Progenitor cell of endocrine pancreas (in vitro differentiated cells): Measurements from ENCODE around the gene GPR42. TPM values are rescaled to one million over a fixed set of nuclear protein-coding genes. Genes with fewer than 3 reads are reported as not detected.

Experiments
- DNase-seq: peaks from one replicate; pipeline ENCODE4 v3.0.0; 2021; ENCODE audit warnings: low spot score; ENCODE audit not compliant: unreplicated experiment
- H3K27ac Mint-ChIP-seq: 2 replicates; pipeline ENCODE4 v1.8.0; 2021; ENCODE audit warnings: mild to moderate bottlenecking, moderate library complexity, mixed read lengths
- H3K27me3 Mint-ChIP-seq: 2 replicates; pipeline ENCODE4 v1.8.0; 2021; ENCODE audit warnings: mixed read lengths
- H3K36me3 Mint-ChIP-seq: 2 replicates; pipeline ENCODE4 v1.8.0; 2022; ENCODE audit warnings: mixed read lengths; ENCODE audit not compliant: insufficient read depth
- H3K4me1 Mint-ChIP-seq: 2 replicates; pipeline ENCODE4 v1.8.0; 2021; ENCODE audit warnings: low read depth, mixed read lengths
- H3K4me3 Mint-ChIP-seq: 2 replicates; pipeline ENCODE4 v1.8.0; 2021; ENCODE audit warnings: low read depth, mild to moderate bottlenecking, moderate library complexity, mixed read lengths
- H3K9me3 Mint-ChIP-seq: 2 replicates; pipeline ENCODE4 v1.8.0; 2021; ENCODE audit warnings: low read depth, mixed read lengths
- total RNA-seq: library from RNA; stranded (reverse); gene quantifications from 2 replicates; pipeline ENCODE4 v1.2.1, GENCODE V29; 2021
- TF ChIP-seq, protein P1 (sequence below): fragments of 200-600 bp; sonication (generic); IDR thresholded peaks from one replicate; pipeline ENCODE4 v1.5.0; 2021; ENCODE audit warnings: antibody characterized with exemption, mild to moderate bottlenecking; ENCODE audit not compliant: unreplicated experiment

GPR42 gene
- total RNA-seq, 1 donor from 2014 or later: not detected

GRCh38 chr19:35336166-35336955 is 34.5 kb upstream of the GPR42 start:
- H3K27ac Mint-ChIP-seq: no peak overlapping the region

GRCh38 chr19:35337097-35337983 is 33.5 kb upstream of the GPR42 start:
- Mint-ChIP-seq H3K9me3 (no peaks in the 10 kb centered on the region), H3K4me3 (no peak overlapping the region), H3K4me1 (no peaks in the 10 kb centered on the region), H3K36me3 (no peaks in the 10 kb centered on the region), H3K27me3 (peaks cover 1% of the 10 kb centered on the region), H3K27ac (no peak overlapping the region)
- TF ChIP-seq, protein P1, sequence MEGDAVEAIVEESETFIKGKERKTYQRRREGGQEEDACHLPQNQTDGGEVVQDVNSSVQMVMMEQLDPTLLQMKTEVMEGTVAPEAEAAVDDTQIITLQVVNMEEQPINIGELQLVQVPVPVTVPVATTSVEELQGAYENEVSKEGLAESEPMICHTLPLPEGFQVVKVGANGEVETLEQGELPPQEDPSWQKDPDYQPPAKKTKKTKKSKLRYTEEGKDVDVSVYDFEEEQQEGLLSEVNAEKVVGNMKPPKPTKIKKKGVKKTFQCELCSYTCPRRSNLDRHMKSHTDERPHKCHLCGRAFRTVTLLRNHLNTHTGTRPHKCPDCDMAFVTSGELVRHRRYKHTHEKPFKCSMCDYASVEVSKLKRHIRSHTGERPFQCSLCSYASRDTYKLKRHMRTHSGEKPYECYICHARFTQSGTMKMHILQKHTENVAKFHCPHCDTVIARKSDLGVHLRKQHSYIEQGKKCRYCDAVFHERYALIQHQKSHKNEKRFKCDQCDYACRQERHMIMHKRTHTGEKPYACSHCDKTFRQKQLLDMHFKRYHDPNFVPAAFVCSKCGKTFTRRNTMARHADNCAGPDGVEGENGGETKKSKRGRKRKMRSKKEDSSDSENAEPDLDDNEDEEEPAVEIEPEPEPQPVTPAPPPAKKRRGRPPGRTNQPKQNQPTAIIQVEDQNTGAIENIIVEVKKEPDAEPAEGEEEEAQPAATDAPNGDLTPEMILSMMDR: no peak
- no peak for DNase-seq

More at GRCh38 chr19:35336166-35336955, 34.5 kb upstream of the GPR42 start:
- DNase-seq: no peak
- no peaks in the 10 kb centered on the region for H3K4me1 Mint-ChIP-seq
- H3K27me3 Mint-ChIP-seq: no peaks in the 10 kb centered on the region
- no peaks in the 10 kb centered on the region for H3K36me3 Mint-ChIP-seq
- no peaks in the 10 kb centered on the region for H3K9me3 Mint-ChIP-seq
- TF ChIP-seq, protein P1: no peak
- no peak overlapping the region for H3K4me3 Mint-ChIP-seq

- DNase-seq: no peak
- no peaks in the 10 kb centered on the region for H3K4me1 Mint-ChIP-seq
- no peak overlapping the region for H3K4me3 Mint-ChIP-seq
- no peaks in the 10 kb centered on the region for H3K36me3 Mint-ChIP-seq
- no peak overlapping the region for H3K27ac Mint-ChIP-seq
- H3K27me3 Mint-ChIP-seq: peaks cover 4% of the 10 kb centered on the region
- TF ChIP-seq, protein P1: no peak
- no peaks in the 10 kb centered on the region for H3K9me3 Mint-ChIP-seq
Observed at GRCh38 chr19:35337984-35338296, 32.9 kb upstream of the GPR42 start.

- H3K36me3 Mint-ChIP-seq: no peaks in the 10 kb centered on the region
- H3K27me3 Mint-ChIP-seq: peaks cover 7% of the 10 kb centered on the region
- H3K4me3 Mint-ChIP-seq: no peak overlapping the region
- H3K27ac Mint-ChIP-seq: no peak overlapping the region
- DNase-seq: no peak
- H3K9me3 Mint-ChIP-seq: no peaks in the 10 kb centered on the region
- TF ChIP-seq, protein P1: no peak
- H3K4me1 Mint-ChIP-seq: no peaks in the 10 kb centered on the region
Observed at GRCh38 chr19:35340431-35340830, 30.4 kb upstream of the GPR42 start.

GRCh38 chr19:35341006-35341405 is 29.9 kb upstream of the GPR42 start:
- TF ChIP-seq, protein P1: no peak
- Mint-ChIP-seq H3K27me3 (peaks cover 7% of the 10 kb centered on the region), H3K36me3 (no peaks in the 10 kb centered on the region), H3K4me3 (no peak overlapping the region), H3K27ac (no peak overlapping the region), H3K4me1 (no peaks in the 10 kb centered on the region), H3K9me3 (no peaks in the 10 kb centered on the region)
- no peak for DNase-seq
